ELR (cell line): ENCODE data around the gene PSMB2.

Experiments
- DNase-seq: peaks from one replicate; pipeline ENCODE4 v3.0.0-alpha.2; 2015; ENCODE audit warnings: low read depth

Gene PSMB2

DNA sequence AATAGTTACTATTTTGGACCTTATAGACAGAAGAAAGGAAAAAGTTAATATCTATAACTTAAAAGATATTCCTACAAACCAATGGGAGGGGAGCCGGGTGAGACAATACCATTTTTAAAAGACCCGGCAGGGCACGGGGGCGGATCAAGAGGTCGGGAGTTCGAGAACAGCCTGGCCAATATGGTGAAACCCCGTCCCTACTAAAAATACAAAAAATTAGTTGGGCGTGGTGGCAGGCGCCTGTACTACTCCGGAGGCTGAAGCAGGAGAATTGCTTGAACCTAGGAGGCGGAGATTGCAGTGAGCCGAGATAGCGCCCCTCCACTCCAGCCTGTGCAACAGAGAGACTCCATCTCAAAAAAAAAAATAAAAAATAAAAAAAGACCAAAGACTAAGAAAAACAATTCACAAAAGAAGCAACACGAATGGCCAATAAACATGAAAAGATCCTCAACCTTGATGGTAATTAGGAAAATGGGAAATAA lies 1.2 kb upstream of the PSMB2 start:
- DNase-seq, result no peak

- peak; percentile 30 for DNase-seq
These were observed 720 bp downstream of the PSMB2 start for GRCh38 chr1:35640380-35641232.

DNA sequence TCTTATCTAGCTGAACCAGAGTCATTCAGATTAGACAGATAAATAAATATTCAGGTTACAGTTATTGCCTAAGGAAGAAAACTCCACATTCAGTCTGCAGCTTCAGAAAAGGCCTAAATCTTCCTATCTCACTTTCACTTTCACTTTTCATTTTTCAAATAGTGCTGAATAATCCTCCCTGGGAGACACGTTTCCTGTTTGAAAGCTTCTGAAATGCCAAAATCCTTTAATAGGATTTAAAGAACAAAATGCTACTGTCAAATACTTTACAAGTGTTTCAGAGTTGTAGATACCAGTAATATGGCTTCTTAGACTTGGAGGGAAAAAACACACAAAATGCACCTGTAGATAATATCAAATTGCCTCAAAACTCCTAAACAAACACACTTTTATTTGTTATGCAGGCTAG lies 3.9 kb downstream of the PSMB2 start:
- peak; percentile 65 for DNase-seq

DNA sequence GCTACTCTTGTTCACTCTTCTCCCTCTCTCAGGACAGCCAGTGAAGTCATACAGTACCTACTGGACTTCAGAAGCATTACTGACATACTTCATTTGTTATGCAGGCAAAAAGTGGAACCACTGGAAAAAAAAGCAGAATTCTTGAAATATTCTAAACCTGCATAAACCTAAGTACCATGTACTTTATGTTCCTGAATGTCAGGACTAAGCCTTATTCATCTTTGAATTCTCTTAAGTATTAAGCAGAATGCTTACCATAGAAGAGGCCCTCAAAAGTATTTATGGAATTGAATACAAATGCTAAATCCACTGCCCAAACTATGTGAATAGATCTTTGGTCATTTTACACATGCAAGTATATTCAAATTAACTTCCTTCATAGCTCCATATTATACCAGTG lies 7.8 kb downstream of the PSMB2 start:
- no peak for DNase-seq

DNA sequence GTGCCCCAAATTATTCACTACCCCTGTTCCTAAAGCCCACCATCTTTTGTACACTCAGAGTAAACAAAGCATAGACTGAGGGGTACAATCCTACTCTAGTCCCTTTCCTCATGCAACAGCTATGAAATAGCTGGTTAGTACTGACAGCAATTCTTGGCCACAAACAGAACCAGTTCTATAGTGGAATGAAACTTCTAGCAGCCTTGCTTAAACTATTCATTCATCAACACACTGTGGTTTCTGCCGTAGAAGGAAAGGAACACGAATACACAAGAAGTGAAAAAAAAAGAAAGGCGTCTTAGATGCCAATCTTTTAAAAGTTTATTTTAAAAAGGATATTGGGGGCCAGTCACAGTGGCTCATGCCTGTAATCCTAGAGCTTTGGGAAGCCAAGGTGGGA lies 9.9 kb downstream of the PSMB2 start:
- no peak for DNase-seq

DNA sequence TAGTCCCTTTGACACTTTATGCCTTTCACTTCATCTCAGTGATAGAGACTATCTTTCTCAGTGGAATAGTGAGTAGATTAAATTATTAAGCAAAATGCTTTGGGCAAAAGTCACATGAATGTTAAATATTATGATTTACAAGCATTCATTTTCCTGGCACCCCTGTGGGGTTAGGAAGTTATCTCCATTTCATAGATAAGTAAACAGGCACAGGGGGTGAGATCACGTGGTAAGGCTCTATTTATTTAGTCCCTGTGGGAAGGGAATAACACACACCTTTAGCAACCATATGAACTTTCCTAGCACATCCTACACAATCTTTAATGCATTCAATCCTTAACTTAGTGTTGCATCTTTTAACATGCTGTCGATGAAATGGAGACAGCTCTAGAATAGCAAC lies 12.3 kb downstream of the PSMB2 start:
- no peak for DNase-seq

DNA sequence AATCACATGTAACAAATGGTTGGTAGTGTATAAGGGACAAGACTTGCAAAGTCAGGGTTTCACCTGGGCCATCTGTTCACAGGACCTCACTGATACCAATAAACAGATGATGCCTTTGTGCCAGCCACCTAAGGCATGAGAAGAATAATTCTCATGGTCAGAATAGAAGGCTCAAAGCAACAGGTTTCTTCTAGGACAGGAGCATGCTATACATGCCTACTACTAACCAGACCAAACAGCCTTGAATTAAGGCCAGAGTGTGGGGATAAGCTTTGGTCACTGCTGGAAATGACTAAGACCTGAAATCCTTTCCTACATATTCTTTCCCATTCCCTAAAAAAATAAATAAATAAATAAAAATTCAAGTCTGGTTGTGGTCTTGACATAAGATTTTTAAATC lies 17.5 kb downstream of the PSMB2 start:
- no peak for DNase-seq

GRCh38 chr1:35622510-35623178 lies 18.7 kb downstream of the PSMB2 start:
- DNase-seq, result no peak

DNA sequence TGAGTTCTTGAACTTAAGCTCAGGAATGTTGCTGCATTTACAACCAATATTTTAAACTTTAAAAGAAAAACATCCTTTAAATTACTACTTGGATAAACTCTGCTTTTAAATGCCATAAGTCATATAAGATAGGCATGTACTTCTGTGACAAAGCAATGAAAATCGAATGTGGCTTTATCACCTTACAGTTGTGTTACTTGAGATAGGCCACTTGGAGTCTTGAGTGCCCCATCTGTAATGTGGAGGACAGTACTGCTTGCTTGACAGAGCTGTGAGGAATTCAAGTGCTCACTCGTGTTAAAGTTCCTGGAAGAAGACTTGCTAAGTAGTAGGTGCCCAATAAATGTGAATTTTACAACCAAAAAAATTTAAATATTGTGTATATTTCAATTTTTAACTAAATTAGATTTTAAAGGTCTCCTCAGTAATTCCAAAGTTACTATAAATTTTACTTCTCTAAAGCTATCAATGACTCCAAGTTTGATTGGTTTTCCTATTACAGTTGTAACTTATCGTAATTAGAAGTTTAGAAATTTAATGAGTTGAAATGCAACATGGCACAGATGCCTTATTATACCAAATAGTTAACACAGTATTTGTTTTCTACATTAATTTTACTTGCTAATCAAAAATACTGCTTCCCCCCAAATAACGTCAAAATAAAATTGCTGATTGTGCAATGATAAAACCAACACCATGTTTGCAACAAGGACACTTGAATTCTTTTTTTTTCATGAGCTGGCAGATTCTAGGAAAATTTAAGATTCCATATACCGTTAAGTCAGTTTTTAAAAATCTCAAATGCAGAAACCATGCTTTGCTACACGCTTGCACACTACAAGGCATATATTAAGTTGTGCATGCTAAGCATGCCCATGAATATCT lies 21.8 kb downstream of the PSMB2 start:
- DNase-seq, result no peak

GRCh38 chr1:35615440-35615839 lies 25.9 kb downstream of the PSMB2 start:
- DNase-seq, result no peak

GRCh38 chr1:35611655-35612054 lies 29.7 kb downstream of the PSMB2 start:
- no peak for DNase-seq

GRCh38 chr1:35605867-35606182 lies 35.5 kb downstream of the PSMB2 start:
- peak; percentile 83 for DNase-seq

- peak; percentile 13 for DNase-seq
These were observed 36.1 kb downstream of the PSMB2 start for GRCh38 chr1:35605071-35605866.

- no peak for DNase-seq
These were observed 37.4 kb downstream of the PSMB2 start for GRCh38 chr1:35603941-35604340.

DNA sequence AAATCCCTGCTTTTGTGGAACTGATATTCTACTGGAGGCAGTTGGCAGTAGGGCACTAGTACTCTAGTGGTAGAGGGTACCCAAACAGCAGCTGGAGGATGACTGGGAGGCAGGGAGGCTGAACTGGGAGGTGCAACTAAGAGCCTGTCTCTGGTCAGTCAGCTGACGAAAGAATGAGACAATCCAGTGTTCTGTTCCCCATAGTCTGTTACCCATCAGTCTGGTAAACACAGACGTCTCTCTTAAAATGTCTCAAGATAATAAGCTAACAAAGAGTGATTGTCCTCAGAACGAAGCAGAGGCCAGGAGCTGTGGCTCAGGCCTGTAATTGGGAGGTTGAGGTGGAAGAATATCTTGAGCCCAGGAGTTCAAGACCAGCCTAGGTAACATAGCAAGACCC lies 37.9 kb downstream of the PSMB2 start:
- DNase-seq, result no peak

- no peak for DNase-seq
These were observed 40.7 kb downstream of the PSMB2 start for GRCh38 chr1:35600593-35600992.

DNA sequence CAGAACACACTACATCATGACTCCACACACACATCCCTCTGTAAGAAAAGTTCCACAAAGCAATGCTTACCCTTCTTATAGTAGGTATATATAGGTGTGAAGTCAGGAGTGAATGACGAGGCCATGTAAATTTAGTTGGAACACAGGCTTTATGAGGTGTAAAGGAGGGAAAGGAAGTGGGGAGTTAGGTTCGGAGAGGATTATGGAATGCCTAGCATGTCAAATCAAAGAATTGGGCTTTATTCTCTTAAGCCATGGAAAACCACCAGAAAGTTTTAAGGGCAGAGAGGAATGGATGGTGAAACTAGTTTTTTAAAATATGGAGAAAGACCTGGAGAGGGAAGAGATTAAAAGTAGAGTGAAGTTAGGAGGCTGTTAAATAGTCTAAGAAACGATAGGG lies 41.9 kb downstream of the PSMB2 start:
- no peak for DNase-seq

- DNase-seq, result no peak
These were observed 42.4 kb downstream of the PSMB2 start for GRCh38 chr1:35598895-35599294.

DNA sequence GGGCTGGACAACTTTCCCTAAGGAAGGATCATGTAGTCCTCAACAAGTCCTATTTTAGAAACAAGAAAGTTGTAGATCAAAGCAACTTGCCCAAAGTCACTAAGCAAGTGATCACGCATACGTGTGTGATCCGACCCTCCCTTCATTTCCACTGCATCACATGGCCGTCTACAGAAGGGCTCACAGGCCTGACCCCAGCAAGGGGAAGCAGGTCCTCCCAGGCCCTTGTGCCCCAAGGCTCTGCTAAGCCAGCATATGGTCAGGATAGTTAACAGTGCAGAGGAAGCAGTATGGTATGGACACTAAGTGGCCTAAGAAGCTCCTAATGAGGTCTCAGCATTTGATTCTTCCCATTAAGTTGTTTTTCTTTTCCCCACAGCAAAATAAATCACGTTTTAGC lies 43.5 kb downstream of the PSMB2 start:
- no peak for DNase-seq

DNA sequence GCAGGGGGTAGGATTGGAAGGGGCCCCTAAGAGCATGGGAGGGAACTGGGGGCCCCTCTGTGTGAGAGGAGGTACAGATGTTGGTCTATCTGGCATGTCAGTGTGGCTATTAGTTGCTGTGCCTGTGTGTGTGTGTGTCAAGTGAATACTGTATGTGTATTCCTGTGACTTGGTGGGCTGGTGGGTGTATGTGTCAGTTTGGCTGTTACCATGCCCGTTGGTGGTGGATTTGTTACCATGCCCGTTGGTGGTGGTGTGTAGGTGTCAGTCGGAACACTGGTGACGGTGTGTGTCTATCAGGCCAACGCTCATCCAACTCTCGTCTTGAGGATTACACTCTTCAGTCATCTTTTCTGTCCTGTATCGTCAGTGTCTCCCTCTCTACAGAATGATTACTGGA lies 45.6 kb downstream of the PSMB2 start:
- no peak for DNase-seq

GRCh38 chr1:35594005-35594760 lies 47.1 kb downstream of the PSMB2 start:
- no peak for DNase-seq
